Posterior cingulate gyrus (tissue), 11 donors: ENCODE measurements around the gene MPI.

Source experiments
- DNase-seq, 10 donors: peaks; one replicate each; pipeline versions ENCODE4 v3.0.0 to v3.0.0-alpha.2; 2020 to 2021; ENCODE audit warnings: mixed read lengths in 3 of 10
- intact Hi-C: fragments of 100-400 bp; cut with DNase I; formaldehyde crosslinking; loops from one replicate; pipeline ENCODE4 v1.15.1; 2023

MPI gene

GRCh38 chr15:74889883-74890664 is at the start of gene MPI:
TSS of gene MPI (plus strand) at chr15:74890042. CDS start at chr15:74890074, 32 bp downstream.
- intact Hi-C loops = no loop called here
- DNase-seq = peak; percentile 84 to 98 (median 92)

- intact Hi-C loops = loop anchor here (5.0 kb wide), 1 partner anchor 59 kb away; the partner anchor contains the start of gene CSK
- DNase-seq = no peak
These were observed 48.7 kb upstream of the MPI start for GRCh38 chr15:74840851-74841775.

GRCh38 chr15:74841891-74842373 is 47.9 kb upstream of the MPI start:
- no peak for DNase-seq
- intact Hi-C loops = loop anchor here (2.0 to 5.0 kb wide), 3 partner anchors 31 to 65 kb away; partner anchors contain the start of genes CSK, FAM219B and SCAMP2

- DNase-seq = peak; percentile 86 to 99 (median 92)
- intact Hi-C loops = loop anchor here (2.0 to 5.0 kb wide), 3 partner anchors 30 to 64 kb away; partner anchors contain the start of genes CSK, FAM219B and SCAMP2
These were observed 47.0 kb upstream of the MPI start, which contains the start of gene ULK3 for GRCh38 chr15:74842581-74843444. TSS of gene ULK3 (minus strand) at chr15:74843156. CDS start at chr15:74843105, 51 bp downstream.

- intact Hi-C loops = loop anchor here (2.0 to 5.0 kb wide), 3 partner anchors 29 to 63 kb away; partner anchors contain the start of genes CSK, FAM219B and SCAMP2
- DNase-seq = no peak
These were observed 46.4 kb upstream of the MPI start for GRCh38 chr15:74843445-74843828.

GRCh38 chr15:74843891-74844299 is 45.9 kb upstream of the MPI start:
- intact Hi-C loops = loop anchor here (2.0 to 5.0 kb wide), 3 partner anchors 29 to 63 kb away; partner anchors contain the start of genes CSK, FAM219B and SCAMP2
- no peak for DNase-seq

GRCh38 chr15:74844319-74845207 is 45.3 kb upstream of the MPI start:
- intact Hi-C loops = loop anchor here (5.0 kb wide), 1 partner anchor 62 kb away; the partner anchor contains the start of gene CSK
- DNase-seq = no peak

- intact Hi-C loops = no loop called here
These were observed 44.7 kb upstream of the MPI start for GRCh38 chr15:74845208-74845568.

GRCh38 chr15:74845581-74845980 is 44.3 kb upstream of the MPI start:
- intact Hi-C loops = no loop called here

More at GRCh38 chr15:74845208-74845568, 44.7 kb upstream of the MPI start:
- DNase-seq = no peak

GRCh38 chr15:74847432-74847831 is 42.4 kb upstream of the MPI start:
- DNase-seq = peak in 1 of 10 donors; percentile 35
- intact Hi-C loops = no loop called here

More at GRCh38 chr15:74845581-74845980, 44.3 kb upstream of the MPI start:
- no peak for DNase-seq

GRCh38 chr15:74850393-74850792 is 39.4 kb upstream of the MPI start:
- DNase-seq = peak in 2 of 10 donors; percentile 7
- intact Hi-C loops = no loop called here

- intact Hi-C loops = no loop called here
- DNase-seq = peak in 2 of 10 donors; percentile 4 to 33
These were observed 37.9 kb upstream of the MPI start for GRCh38 chr15:74851960-74852359.

- intact Hi-C loops = no loop called here
- peak in 2 of 10 donors; percentile 26 to 57 for DNase-seq
These were observed 35.3 kb upstream of the MPI start for GRCh38 chr15:74854453-74855022.

- peak in 2 of 10 donors; percentile 29 to 70 for DNase-seq
- intact Hi-C loops = no loop called here
These were observed 34.0 kb upstream of the MPI start for GRCh38 chr15:74855857-74856256.

- intact Hi-C loops = no loop called here
- DNase-seq = peak in 1 of 10 donors; percentile 49
These were observed 33.3 kb upstream of the MPI start for GRCh38 chr15:74856537-74856936.

- no peak for DNase-seq
- intact Hi-C loops = no loop called here
These were observed 32.7 kb upstream of the MPI start for GRCh38 chr15:74857082-74857655.

GRCh38 chr15:74857671-74858368 is 32.0 kb upstream of the MPI start:
- no peak for DNase-seq
- intact Hi-C loops = no loop called here
